Neural progenitor cell (in vitro differentiated cells): Measurements from ENCODE around the gene TNFSF13B. TPM values are rescaled to one million over a fixed set of nuclear protein-coding genes. Genes with fewer than 3 reads are reported as not detected.
"Not testable (repeated sequence)": the region's sequence is repeated elsewhere in the genome, so short reads cannot be mapped to it uniquely, and the experiment has no call there.

Source experiments
- DNase-seq: peaks from one replicate; pipeline ENCODE4 v3.0.0-alpha.2; 2016; ENCODE audit warnings: low spot score
- H2AFZ ChIP-seq: fragments of 200-600 bp; sonication (generic); replicated peaks from 2 replicates; pipeline ENCODE4 v1.6.1; 2016; ENCODE audit warnings: antibody characterized with exemption
- H3F3A ChIP-seq: fragments of 200-600 bp; sonication (generic); 2 replicates; pipeline ENCODE4 v1.6.1; 2016; ENCODE audit warnings: antibody characterized with exemption, low read depth
- H3K27ac ChIP-seq: fragments of 200-600 bp; sonication (generic); 2 replicates; pipeline ENCODE4 v1.5.1; 2016; ENCODE audit warnings: mild to moderate bottlenecking
- H3K27me3 ChIP-seq: fragments of 200-600 bp; sonication (generic); 2 replicates; pipeline ENCODE4 v1.6.1; 2016; ENCODE audit warnings: mild to moderate bottlenecking, moderate library complexity
- H3K36me3 ChIP-seq: fragments of 200-600 bp; sonication (generic); 2 replicates; pipeline ENCODE4 v1.5.1; 2016
- H3K4me1 ChIP-seq: fragments of 200-600 bp; sonication (generic); 2 replicates; pipeline ENCODE4 v1.6.1; 2016; ENCODE audit warnings: mixed run types
- H3K4me2 ChIP-seq: fragments of 200-600 bp; sonication (generic); 2 replicates; pipeline ENCODE4 v1.6.1; 2016
- H3K4me3 ChIP-seq: fragments of 200-600 bp; sonication (generic); 2 replicates; pipeline ENCODE4 v1.5.1; 2016
- H3K79me2 ChIP-seq: fragments of 200-600 bp; sonication (generic); 2 replicates; pipeline ENCODE4 v1.6.1; 2016; ENCODE audit warnings: low read depth
- H3K9ac ChIP-seq: fragments of 200-600 bp; sonication (generic); 2 replicates; pipeline ENCODE4 v1.6.1; 2016
- H3K9me3 ChIP-seq: fragments of 200-600 bp; sonication (generic); 2 replicates; pipeline ENCODE4 v1.5.1; 2016; ENCODE audit warnings: low read depth
- H4K20me1 ChIP-seq: fragments of 200-600 bp; sonication (generic); 2 replicates; pipeline ENCODE4 v1.6.1; 2016; ENCODE audit warnings: low read depth
- H3K27ac Mint-ChIP-seq: 3 replicates; pipeline ENCODE4 v1.8.0; 2021; ENCODE audit warnings: mixed read lengths
- H3K27me3 Mint-ChIP-seq: 2 replicates; pipeline ENCODE4 v1.8.0; 2022; ENCODE audit warnings: low read depth, mild to moderate bottlenecking, inconsistent platforms, moderate library complexity, mixed read lengths; ENCODE audit not compliant: insufficient read depth
- H3K36me3 Mint-ChIP-seq: 3 replicates; pipeline ENCODE4 v1.8.0; 2021; ENCODE audit warnings: mixed read lengths
- H3K4me1 Mint-ChIP-seq: 3 replicates; pipeline ENCODE4 v1.8.0; 2021; ENCODE audit warnings: mixed read lengths
- H3K4me3 Mint-ChIP-seq: 3 replicates; pipeline ENCODE4 v1.8.0; 2021; ENCODE audit warnings: mild to moderate bottlenecking, moderate library complexity, mixed read lengths
- H3K9me3 Mint-ChIP-seq: 3 replicates; pipeline ENCODE4 v1.8.0; 2020; ENCODE audit warnings: mixed read lengths
- EZH2 ChIP-seq: fragments of 200-600 bp; sonication (generic); IDR thresholded peaks from 2 replicates; pipeline ENCODE4 v1.6.1; 2017; ENCODE audit warnings: antibody characterized with exemption, mild to moderate bottlenecking, moderate library complexity
- EZH2phosphoT487 ChIP-seq: fragments of 200-600 bp; sonication (generic); IDR thresholded peaks from 2 replicates; pipeline ENCODE4 v1.6.1; 2017; ENCODE audit warnings: antibody characterized with exemption
- total RNA-seq: library from RNA; depleted of rRNA; stranded (reverse); fragments of >200 nt; gene quantifications from 2 replicates; pipeline ENCODE4 v1.2.3, GENCODE V29; 2015; ENCODE audit warnings: low replicate concordance
- TF ChIP-seq, protein P1 (sequence below): fragments of 200-600 bp; sonication (generic); IDR thresholded peaks from 2 replicates; pipeline ENCODE4 v1.5.1; 2017; ENCODE audit warnings: antibody characterized with exemption, mild to moderate bottlenecking

Gene TNFSF13B
- total RNA-seq, 1 donor from 2014 or later = 0.45 TPM

DNA sequence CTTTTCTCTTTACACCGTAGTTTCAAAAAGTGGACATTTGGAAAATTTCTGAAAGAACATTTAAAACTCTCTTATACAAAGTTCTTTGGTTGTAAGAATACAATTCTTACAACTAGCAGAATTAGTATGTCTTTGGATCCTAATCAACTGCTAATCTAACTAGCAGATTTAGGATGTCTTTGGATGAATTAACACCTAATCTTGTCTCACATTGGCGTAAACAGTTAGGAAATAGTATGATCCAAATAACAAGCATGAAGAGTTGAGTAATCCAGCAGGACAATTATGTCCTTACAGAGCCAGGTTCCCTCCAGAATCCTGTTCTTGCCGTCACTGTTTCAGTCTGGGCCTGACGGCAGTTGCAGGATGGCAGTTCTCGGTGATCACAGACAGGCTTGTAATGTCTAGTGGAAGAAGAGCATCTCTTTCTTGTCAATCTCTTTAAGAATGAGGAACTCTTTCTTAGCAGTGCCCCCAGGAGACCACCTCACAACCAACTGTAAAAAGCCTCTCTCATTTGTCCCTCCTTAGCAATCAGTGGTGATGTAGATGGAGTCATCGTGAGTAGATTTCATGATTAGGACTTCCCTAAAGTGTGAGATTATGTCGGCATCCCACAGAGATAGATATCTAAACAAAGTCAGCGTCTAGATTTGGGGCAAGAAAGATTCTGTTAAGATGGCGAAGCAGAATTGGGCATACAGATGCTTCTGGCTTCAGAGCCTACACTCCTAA, 5.7 kb upstream of the TNFSF13B start:
- no peak for DNase-seq
- H3F3A ChIP-seq = no peaks in the 10 kb centered on the region
- Mint-ChIP-seq H3K4me1 (no peaks in the 10 kb centered on the region), H3K27ac (no peak overlapping the region), H3K4me3 (no peak overlapping the region), H3K27me3 (peaks cover 4% of the 10 kb centered on the region), H3K36me3 (no peaks in the 10 kb centered on the region), H3K9me3 (no peaks in the 10 kb centered on the region)
- H3K36me3 ChIP-seq = no peaks in the 10 kb centered on the region
- no peaks in the 10 kb centered on the region for H3K4me1 ChIP-seq
- no peaks in the 10 kb centered on the region for H3K27me3 ChIP-seq
- no peak overlapping the region for H3K4me3 ChIP-seq
- H3K4me2 ChIP-seq = no peak overlapping the region
- H3K9me3 ChIP-seq = no peaks in the 10 kb centered on the region
- no peak overlapping the region for H3K9ac ChIP-seq
- TF ChIP-seq, protein P1, sequence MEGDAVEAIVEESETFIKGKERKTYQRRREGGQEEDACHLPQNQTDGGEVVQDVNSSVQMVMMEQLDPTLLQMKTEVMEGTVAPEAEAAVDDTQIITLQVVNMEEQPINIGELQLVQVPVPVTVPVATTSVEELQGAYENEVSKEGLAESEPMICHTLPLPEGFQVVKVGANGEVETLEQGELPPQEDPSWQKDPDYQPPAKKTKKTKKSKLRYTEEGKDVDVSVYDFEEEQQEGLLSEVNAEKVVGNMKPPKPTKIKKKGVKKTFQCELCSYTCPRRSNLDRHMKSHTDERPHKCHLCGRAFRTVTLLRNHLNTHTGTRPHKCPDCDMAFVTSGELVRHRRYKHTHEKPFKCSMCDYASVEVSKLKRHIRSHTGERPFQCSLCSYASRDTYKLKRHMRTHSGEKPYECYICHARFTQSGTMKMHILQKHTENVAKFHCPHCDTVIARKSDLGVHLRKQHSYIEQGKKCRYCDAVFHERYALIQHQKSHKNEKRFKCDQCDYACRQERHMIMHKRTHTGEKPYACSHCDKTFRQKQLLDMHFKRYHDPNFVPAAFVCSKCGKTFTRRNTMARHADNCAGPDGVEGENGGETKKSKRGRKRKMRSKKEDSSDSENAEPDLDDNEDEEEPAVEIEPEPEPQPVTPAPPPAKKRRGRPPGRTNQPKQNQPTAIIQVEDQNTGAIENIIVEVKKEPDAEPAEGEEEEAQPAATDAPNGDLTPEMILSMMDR = no peak
- TF ChIP-seq EZH2 (no peak), EZH2phosphoT487 (no peak)
- no peak overlapping the region for H2AFZ ChIP-seq
- no peaks in the 10 kb centered on the region for H4K20me1 ChIP-seq
- H3K79me2 ChIP-seq = no peaks in the 10 kb centered on the region
- H3K27ac ChIP-seq = no peak overlapping the region

DNA sequence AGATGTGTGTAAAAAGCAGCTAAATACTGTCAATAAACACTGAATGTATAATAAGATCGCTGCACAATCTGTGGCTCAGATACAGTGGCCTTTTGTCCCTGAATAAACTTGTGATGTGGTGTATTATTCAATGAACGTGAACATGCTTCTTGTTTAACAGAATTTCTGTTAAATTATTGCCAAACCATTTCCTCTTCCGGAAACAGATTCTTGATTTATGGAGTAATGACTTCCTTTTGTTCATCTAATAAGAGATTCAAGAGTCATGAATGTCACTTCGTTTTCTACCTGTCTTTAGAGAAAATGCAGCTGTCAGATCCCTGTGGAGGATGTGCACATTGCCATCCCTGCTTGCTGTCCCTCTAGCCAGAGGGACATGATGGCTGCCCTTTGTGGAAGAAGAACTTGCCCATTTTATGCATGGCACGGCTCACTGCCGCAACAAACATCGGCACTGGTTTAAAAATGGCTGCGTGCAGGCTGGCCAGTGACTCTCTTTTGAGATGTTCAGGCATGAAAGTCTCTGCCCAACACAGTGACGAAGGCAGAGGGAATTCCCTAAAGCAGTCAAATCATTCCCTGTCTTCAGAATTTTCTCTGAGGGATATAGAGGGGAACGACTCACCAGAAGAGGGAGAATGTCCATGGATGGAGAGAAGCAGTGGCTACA, 3.1 kb upstream of the TNFSF13B start:
- no peak overlapping the region for H3K4me3 Mint-ChIP-seq
- H3K4me3 ChIP-seq = no peak overlapping the region

DNA sequence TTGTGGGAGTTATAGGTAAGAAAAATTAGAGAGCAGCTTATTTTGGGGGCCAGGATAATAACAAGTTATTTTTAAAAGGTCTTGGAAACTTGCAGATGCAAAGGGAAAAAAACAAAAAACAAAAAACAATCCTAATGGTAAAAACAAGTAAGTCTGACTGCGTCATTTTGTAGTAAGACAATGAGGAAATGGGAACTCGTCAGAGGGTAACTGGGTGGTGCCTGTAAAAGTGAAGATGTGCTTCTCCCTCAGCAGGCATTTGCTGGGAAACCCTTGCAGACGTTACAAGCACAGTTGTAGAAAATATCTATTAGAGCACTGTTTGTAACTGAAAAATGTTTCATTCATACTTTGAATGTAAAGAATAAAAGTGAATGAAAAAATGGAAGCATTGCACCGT, 2.2 kb upstream of the TNFSF13B start:
- H3K79me2 ChIP-seq = no peaks in the 10 kb centered on the region
- H3F3A ChIP-seq = no peaks in the 10 kb centered on the region
- Mint-ChIP-seq H3K27me3 (peaks cover 4% of the 10 kb centered on the region), H3K9me3 (no peaks in the 10 kb centered on the region), H3K27ac (no peak overlapping the region), H3K36me3 (no peaks in the 10 kb centered on the region), H3K4me1 (peaks cover 13% of the 10 kb centered on the region), H3K4me3 (no peak overlapping the region)
- no peak for DNase-seq
- no peaks in the 10 kb centered on the region for H4K20me1 ChIP-seq
- no peaks in the 10 kb centered on the region for H3K9me3 ChIP-seq
- H3K4me2 ChIP-seq = no peak overlapping the region
- no peak overlapping the region for H3K27ac ChIP-seq
- H2AFZ ChIP-seq = no peak overlapping the region
- no peaks in the 10 kb centered on the region for H3K36me3 ChIP-seq
- H3K27me3 ChIP-seq = no peaks in the 10 kb centered on the region
- H3K4me3 ChIP-seq = no peak overlapping the region
- H3K9ac ChIP-seq = no peak overlapping the region
- TF ChIP-seq EZH2 = no peak
- no peak for TF ChIP-seq EZH2phosphoT487
- TF ChIP-seq, protein P1 = no peak
- no peaks in the 10 kb centered on the region for H3K4me1 ChIP-seq

More for the DNA sequence above, 3.1 kb upstream of the TNFSF13B start:
- Mint-ChIP-seq H3K36me3 (no peaks in the 10 kb centered on the region), H3K27ac (no peak overlapping the region), H3K4me1 (peaks cover 13% of the 10 kb centered on the region), H3K9me3 (no peaks in the 10 kb centered on the region), H3K27me3 (peaks cover 4% of the 10 kb centered on the region)
- no peaks in the 10 kb centered on the region for H3K27me3 ChIP-seq
- no peak overlapping the region for H3K4me2 ChIP-seq
- H3K4me1 ChIP-seq = no peaks in the 10 kb centered on the region
- TF ChIP-seq, protein P1 = no peak
- no peak for TF ChIP-seq EZH2
- no peak for TF ChIP-seq EZH2phosphoT487
- no peaks in the 10 kb centered on the region for H3K36me3 ChIP-seq
- H3K79me2 ChIP-seq = no peaks in the 10 kb centered on the region
- H2AFZ ChIP-seq = no peak overlapping the region
- no peak overlapping the region for H3K9ac ChIP-seq
- H3F3A ChIP-seq = no peaks in the 10 kb centered on the region
- DNase-seq = no peak
- no peaks in the 10 kb centered on the region for H3K9me3 ChIP-seq
- H4K20me1 ChIP-seq = no peaks in the 10 kb centered on the region
- H3K27ac ChIP-seq = no peak overlapping the region

DNA sequence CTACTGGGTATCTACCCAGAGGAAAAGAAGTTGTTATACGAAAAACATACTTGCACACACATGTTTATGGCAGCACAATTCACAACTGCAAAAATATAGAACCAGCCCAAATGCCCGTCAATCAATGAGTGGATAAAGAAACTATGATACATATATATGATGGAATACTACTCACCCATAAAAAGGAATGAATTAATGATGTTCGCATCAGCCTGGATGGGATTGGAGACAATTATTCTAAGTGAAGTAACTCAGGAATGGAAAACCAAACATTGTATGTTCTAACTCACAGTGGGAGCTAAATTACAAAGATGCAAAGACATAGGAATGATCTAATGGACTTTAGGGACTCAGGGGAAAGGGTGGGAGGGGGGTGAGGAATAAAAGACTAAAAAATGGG, 1.7 kb upstream of the TNFSF13B start:
- not testable (repeated sequence) for H2AFZ ChIP-seq, H3K9me3 ChIP-seq, H3K79me2 ChIP-seq, H3K36me3 Mint-ChIP-seq, DNase-seq, H3K4me2 ChIP-seq, H3K27ac ChIP-seq, H3K9ac ChIP-seq, H3F3A ChIP-seq, H3K4me3 Mint-ChIP-seq, H3K27ac Mint-ChIP-seq, H3K4me3 ChIP-seq, H3K9me3 Mint-ChIP-seq, H3K27me3 Mint-ChIP-seq, H4K20me1 ChIP-seq, H3K36me3 ChIP-seq, H3K27me3 ChIP-seq, H3K4me1 ChIP-seq
- peaks cover 13% of the 10 kb centered on the region for H3K4me1 Mint-ChIP-seq
